GM18520 (cell line): Measurements from ENCODE around the gene ATP5MC3.

Experiments
- ATAC-seq: cut with Tn5 transposase; IDR thresholded peaks from one replicate; pipeline ENCODE4 v1.9.1; 2021; ENCODE audit not compliant: unreplicated experiment

Gene ATP5MC3

DNA sequence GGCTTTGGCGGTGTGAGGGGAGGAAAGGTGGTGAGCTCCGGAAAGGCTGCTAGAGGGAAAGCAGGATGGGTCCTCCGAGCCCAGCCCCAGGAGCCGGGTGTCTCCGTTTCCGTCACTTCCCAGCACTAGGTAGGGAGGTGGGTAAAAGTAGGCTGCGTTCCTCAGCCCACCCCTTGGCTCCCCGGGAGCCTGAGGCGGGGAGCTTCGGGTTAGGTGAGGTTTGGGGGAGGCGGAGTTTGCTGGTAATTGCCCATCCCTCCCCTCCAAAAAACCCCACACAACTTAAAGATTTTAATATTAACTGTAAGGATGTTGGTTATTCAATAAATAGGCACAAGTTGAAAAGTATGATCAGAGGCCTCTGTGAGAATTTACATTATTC, 13.0 kb downstream of the ATP5MC3 start:
- peak; percentile 6 for ATAC-seq

DNA sequence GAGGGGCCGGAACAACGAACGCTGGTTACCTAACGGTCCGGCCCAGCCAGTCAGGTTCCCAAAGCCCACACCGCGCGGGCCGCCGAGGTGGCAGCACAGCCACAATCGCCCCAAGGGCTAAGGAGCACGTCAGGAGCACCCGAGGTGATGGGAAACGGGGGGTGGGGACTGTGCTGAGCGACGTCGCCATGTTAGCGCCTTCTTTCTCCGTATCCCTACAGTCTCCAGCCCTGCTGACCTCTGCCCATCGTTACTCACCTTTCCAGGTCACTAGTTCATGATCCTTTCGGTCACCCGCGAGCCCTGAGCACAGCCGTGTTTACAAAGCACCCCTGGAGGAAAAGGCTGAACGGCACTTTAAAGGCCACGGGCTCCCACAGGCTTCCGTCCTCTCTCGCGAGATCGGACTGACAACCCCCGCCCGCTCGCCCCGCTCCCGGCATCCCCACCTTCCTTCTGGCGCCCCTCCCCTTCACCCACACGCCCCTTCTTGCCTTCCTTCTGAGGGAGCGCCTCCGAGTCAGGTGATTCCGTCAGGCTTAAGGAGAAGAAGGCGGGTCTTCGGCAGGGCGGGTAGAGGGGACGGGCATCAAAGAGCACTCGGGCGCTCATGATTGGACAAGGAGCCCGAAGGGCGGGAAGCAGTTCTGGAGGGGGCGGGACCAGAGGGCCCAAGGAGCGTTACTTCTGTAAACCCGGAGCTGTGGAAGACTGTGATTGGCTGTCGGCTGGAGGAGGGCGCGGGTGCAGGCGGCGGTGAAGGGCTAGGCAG, 13.5 kb downstream of the ATP5MC3 start, which contains the start of gene ATF2:
Gene ATF2 (minus strand): TSS at position 412 of the 772 bp plus-strand sequence. CDS start 31,760 bp downstream, outside the sequence.
- peak; percentile 96 for ATAC-seq

GRCh38 chr2:175167076-175167791, 14.3 kb downstream of the ATP5MC3 start:
- ATAC-seq = no peak

- ATAC-seq = no peak
Observed at GRCh38 chr2:175166216-175166824, 15.2 kb downstream of the ATP5MC3 start.

GRCh38 chr2:175164235-175164634, 17.3 kb downstream of the ATP5MC3 start:
- no peak for ATAC-seq

DNA sequence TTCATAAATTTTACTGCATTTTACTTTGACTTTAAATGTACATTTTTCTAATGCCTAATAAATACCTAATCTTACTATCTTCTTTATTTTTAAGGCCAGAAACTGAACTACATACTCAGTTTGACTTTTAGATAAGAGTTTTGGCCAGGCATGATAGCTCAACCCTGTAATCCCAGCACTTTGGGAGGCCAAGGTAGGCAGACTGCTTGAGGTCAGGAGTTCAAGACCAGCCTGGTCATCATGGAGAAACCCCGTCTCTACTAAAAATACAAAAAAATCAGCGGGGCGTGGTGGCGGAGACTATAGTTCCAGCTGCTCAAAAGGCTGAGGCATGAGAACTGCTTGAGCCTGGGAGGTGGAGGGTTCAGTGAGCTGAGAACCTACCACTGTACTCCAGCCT, 22.6 kb downstream of the ATP5MC3 start:
- no peak for ATAC-seq

DNA sequence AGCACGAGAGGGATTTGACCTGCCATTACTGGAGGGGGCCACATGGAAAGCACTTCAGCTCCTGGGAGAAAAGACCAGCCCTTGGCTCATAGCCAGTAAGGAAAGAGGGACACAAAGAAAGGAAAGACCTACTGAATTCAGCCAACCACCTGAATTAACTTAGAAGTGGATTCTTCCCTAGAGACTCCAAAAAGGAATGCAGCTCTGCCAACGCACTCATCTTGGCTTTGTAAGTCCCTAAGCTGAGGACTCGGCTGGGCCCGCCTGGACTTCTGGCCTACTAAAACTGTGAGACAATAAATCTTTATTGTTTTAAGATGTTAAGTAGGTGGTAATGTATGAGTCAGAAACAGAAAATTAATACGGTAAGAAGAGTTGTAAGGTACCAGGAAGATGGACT, 25.0 kb downstream of the ATP5MC3 start:
- ATAC-seq = no peak

GRCh38 chr2:175154661-175155082, 26.8 kb downstream of the ATP5MC3 start:
- ATAC-seq = peak; percentile 77

DNA sequence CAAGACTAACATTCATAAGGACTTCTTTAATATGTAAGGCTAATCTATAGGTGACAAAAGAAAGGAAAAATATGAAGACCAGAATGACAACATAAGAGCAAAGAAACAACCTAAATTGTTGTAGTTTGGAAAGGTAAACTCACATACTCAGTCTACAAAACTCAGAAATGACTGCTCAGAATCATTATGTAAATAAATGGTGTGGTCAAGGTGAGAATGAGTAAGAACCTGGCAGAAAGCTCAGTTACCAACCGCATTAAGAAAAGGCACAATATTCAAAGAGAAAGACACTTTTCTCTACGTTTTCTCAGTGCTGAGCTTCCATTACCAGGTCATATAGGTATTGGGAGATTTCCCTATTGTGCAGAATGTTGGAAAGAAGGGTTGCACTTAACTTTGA, 29.3 kb downstream of the ATP5MC3 start:
- ATAC-seq = peak; percentile 90

DNA sequence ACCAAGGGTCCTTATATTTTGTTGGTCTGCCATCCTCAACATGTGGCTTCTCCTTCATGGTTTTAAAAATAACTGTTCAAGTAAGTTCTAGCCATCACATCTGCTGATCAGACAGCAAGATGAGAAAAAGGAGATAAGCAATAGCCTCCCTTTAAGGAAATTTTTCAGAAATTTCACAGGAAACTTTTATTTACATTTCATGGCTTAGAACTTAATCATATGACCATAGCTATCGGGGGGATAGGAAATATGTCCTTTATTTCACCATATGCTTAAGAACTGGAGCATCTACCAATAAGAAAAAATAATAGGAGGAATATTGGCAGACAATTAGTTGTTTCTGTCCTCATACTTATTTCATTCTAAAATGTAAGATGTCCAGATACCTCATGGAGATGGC, 29.7 kb downstream of the ATP5MC3 start:
- no peak for ATAC-seq

DNA sequence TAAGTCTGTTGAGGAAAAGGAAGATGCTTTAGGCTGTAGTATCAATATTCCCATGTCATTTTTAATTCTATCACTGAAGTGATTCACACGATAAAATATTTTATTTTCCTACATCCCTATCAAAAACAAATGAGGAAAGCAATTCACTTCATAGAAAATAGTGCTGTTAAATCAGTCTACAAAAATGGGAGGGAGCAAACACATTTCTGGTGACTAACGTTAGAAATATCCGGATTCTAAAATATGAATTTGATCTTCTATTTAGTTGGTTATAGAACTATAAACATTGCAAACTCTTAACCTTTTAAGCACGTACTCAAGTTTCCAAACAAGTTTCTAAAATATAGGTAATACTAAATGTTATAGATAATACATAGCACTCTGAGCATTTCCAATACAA, 34.3 kb downstream of the ATP5MC3 start:
- no peak for ATAC-seq

DNA sequence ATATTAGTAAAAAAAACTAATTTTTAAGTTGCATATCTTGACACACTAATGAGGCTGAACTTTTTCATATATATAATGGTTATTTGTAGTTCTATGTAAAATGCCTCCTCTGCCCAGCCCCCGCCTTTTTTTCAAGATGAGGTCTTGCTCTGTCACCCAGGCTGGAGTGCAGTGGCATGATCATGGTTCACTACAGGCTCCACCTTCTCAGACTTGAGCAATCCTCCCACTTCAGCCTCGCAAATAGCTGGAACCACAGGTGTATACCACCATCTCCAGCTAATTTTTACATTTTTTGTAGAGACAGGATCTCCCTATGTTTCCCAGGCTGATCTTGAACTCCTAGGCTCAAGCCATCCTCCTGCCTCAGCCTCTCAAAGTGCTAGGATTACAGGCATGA, 37.8 kb downstream of the ATP5MC3 start:
- ATAC-seq = no peak

DNA sequence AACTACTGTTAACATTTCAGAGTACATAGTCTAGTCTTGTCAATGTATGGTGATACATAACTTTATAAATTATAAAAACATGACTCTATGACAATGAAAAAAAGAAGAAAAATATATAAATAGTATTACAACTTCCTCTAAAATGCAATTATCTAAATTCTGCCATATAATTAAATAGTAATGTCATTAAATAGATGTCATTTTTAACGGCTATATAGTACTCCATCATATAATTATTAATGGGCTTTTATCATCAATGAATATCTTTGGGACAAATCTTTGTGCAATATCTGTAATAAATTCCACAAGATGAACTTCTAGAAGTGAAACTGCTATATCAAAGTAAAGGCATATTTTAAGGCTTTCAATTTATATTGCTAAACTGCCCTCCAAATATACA, 38.3 kb downstream of the ATP5MC3 start:
- no peak for ATAC-seq

DNA sequence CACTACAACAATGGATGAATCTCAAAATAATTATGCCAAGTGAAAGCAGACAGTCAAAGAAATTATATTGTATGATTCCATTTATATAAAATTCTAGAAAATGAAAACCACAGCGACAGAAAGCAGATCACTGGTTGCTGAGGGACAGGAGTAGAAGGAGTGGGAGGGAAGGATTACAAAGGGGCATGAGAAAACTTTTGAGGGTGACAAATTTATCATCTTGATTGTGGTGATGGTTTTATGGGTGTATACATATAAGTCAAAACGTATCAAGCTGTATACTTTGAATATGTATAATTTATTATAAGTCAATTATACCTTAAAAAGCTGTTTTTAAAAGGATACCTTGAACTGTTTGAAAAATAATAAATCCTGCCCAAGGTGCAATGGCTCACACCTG, 41.2 kb downstream of the ATP5MC3 start:
- ATAC-seq = no peak

GRCh38 chr2:175137793-175138192, 43.7 kb downstream of the ATP5MC3 start:
- ATAC-seq = no peak

DNA sequence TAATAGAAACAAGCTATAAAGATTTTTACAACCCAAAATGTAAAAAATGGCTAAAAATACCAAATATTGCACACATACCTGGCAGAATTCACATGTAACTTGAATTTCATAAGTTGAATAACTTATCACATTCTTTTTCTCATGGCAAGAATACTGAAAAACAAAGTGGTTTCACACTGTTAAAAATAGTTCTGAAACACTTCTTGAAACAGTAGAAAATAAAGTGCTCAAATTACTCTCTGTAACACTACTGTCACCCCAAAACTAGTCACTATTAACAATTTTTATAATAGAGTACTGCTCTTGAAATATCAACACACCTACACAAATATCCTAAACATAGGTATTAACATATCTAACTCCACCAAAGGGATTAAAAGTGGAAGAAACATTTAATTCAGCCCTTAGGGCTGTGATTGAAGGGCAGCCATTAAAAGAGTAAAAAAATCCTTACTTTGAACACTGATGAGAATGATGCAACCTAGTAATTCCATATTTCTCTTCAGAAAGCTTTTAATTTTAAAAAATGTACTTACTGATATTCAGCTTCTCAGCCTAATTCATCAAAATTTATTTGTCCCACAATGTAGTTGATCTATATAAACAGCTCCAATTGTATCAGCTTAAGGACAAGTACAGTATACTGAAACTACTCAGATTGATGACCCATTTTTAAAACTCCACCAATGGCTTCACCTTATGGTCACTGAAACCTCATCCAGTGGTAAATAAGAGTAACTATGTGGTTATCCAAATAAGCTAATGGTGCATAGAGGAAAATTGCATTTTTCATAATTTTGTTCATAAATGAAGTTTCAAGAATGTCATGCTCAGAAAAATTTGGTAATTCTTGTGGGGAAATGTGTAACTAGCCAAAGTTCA, 44.9 kb downstream of the ATP5MC3 start:
- peak; percentile 64 for ATAC-seq

- no peak for ATAC-seq
Observed at GRCh38 chr2:175135862-175136261, 45.6 kb downstream of the ATP5MC3 start.

GRCh38 chr2:175135177-175135576, 46.3 kb downstream of the ATP5MC3 start:
- ATAC-seq = no peak

DNA sequence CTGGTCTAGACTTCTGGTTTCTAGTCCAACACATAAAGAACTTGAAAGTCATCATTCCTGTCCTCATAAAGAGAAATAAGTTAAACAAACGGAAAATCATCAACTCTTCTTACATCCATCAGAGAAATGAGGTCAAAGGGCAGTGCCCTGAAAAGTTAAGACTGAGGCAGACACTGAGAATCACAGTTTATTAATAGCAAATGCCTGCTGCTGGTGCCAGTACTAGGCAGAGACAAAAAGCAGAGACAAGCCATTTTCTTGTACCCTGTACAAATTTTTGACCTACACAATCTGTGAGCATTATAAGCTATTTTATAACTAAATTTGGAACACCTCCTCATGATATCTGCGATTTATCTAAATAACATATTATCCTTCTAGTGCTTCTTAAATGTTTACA, 50.3 kb downstream of the ATP5MC3 start:
- ATAC-seq = no peak

DNA sequence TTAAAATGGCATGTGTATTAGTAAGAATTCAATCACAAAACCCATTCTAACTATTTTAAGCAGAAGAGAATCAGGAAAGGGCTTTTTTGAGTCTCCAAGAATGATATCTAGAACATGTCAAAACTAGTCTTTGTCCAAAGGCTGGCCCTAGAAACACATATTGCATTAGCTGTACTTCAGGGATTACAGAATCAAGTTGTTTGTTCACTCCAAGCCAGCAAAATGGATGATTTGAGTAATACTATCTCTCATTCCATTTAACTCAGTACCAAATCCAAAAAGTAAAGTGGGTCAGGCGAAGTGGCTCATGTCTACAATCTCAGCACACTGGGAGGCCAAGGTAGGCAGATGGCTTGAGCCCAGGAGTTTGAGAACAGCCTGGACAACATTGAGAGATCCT, 54.8 kb downstream of the ATP5MC3 start:
- ATAC-seq = no peak
